Hippocampal formation (tissue), 2 donors: ENCODE data around the gene EFNA3.

Experiments used
- DNase-seq, 2 donors: peaks; one replicate each; lab custom pipeline; 2025; lab: John Stamatoyannopoulos, UW

Gene EFNA3

GRCh38 chr1:155066777-155067176 lies 11.9 kb upstream of the EFNA3 start:
- no peak for DNase-seq

- no peak for DNase-seq
Observed at GRCh38 chr1:155068599-155068998, 10.0 kb upstream of the EFNA3 start.

GRCh38 chr1:155069551-155070157 lies 9.0 kb upstream of the EFNA3 start:
- DNase-seq: no peak

- DNase-seq: no peak
Observed at GRCh38 chr1:155070158-155070621, 8.4 kb upstream of the EFNA3 start.

GRCh38 chr1:155070721-155071569 lies 7.7 kb upstream of the EFNA3 start:
- peak; percentile 45 to 55 for DNase-seq

- no peak for DNase-seq
Observed at GRCh38 chr1:155071701-155072100, 6.9 kb upstream of the EFNA3 start.

- DNase-seq: no peak
Observed at GRCh38 chr1:155072531-155073289, 5.9 kb upstream of the EFNA3 start.

- DNase-seq: no peak
Observed at GRCh38 chr1:155073377-155074242, 5.0 kb upstream of the EFNA3 start.

- DNase-seq: no peak
Observed at GRCh38 chr1:155075535-155075934, 3.1 kb upstream of the EFNA3 start.

- DNase-seq: no peak
Observed at GRCh38 chr1:155076371-155076770, 2.3 kb upstream of the EFNA3 start.

- no peak for DNase-seq
Observed at GRCh38 chr1:155077346-155077745, 1.3 kb upstream of the EFNA3 start.

- no peak for DNase-seq
Observed at GRCh38 chr1:155077758-155078445, 735 bp upstream of the EFNA3 start.

GRCh38 chr1:155079210-155079486 lies 511 bp downstream of the EFNA3 start:
- DNase-seq: no peak

GRCh38 chr1:155079487-155080311 lies 1.1 kb downstream of the EFNA3 start:
- DNase-seq: no peak

- no peak for DNase-seq
Observed at GRCh38 chr1:155080312-155081228, 1.9 kb downstream of the EFNA3 start.

GRCh38 chr1:155081472-155082300 lies 3.0 kb downstream of the EFNA3 start:
- no peak for DNase-seq

- DNase-seq: no peak
Observed at GRCh38 chr1:155082301-155083051, 3.8 kb downstream of the EFNA3 start.
